Pancreas (tissue), 10 donors: ENCODE data around the gene MYO10. TPM values are rescaled to one million over a fixed set of nuclear protein-coding genes. Genes with fewer than 3 reads are reported as not detected.

Source experiments
- ATAC-seq, 4 donors: fragments of 200-7000 bp; cut with Tn5 transposase; one replicate each; pipeline versions ENCODE4 v1.8.0 to v1.9.1; 2020; ENCODE audit warnings: mild to moderate bottlenecking in 4 of 4, moderate library complexity in 4 of 4
- DNase-seq, 6 donors: peaks; one replicate each; pipeline ENCODE4 v3.0.0-alpha.2; 2020
- FAIRE-seq: peaks from 2 replicates; lab custom pipeline; 2012; peaks lifted over from hg19 to GRCh38; lab: Jason Lieb, UNC
- H3K27ac ChIP-seq, 4 donors: fragments of 200-600 bp; sonication (generic); 1 replicate in 3 of 4; 2 replicates in 1 of 4; pipeline versions ENCODE4 v1.5.0 to v1.8.0; 2020
- H3K27me3 ChIP-seq, 4 donors: fragments of 200-600 bp; one replicate each; pipeline ENCODE4 v1.8.0; 2021
- H3K36me3 ChIP-seq, 3 donors: fragments of 200-600 bp; sonication (generic) in 1 of 3; one replicate each; pipeline versions ENCODE4 v1.5.0 to v1.8.0; 2020 to 2021
- H3K4me1 ChIP-seq, 3 donors: fragments of 200-600 bp; one replicate each; pipeline ENCODE4 v1.8.0; 2021
- H3K4me3 ChIP-seq, 4 donors: fragments of 200-600 bp; sonication (generic) in 2 of 4; one replicate each; pipeline versions ENCODE4 v1.5.0 to v1.8.0; 2020 to 2021
- H3K9me3 ChIP-seq, 4 donors: fragments of 200-600 bp; one replicate each; pipeline ENCODE4 v1.8.0; 2021
- CTCF ChIP-seq, 4 donors: fragments of 200-600 bp; sonication (generic) in 3 of 4; IDR thresholded peaks; one replicate each; pipeline versions ENCODE4 v1.5.0 to v1.8.0; 2021; ENCODE audit warnings: antibody characterized with exemption in 4 of 4
- WGBS, 2 donors: extraction: QIAGEN DNeasy Blood & Tissue Kit; methylation state at CpG; one replicate each; pipeline ENCODE4 v1.1.7; 2013; 5-methylcytosine and 5-hydroxymethylcytosine counted together
- intact Hi-C, 3 donors: fragments of 100-400 bp; cut with DNase I; formaldehyde crosslinking; loops; one replicate each; pipeline versions ENCODE4 v1.11.1 to v1.14.2; 2022
- polyA plus RNA-seq, 2 donors: library from polyadenylated mRNA; stranded (reverse); fragments of 200-250 nt; gene quantifications; one replicate each; pipeline ENCODE4 v1.2.3, GENCODE V29; 2013
- total RNA-seq, 6 donors: library from RNA; stranded (reverse); fragmentation: NEBNext Ultra II Directional in 4 of 6; extraction: Animal tissue kit (Norgen Biotek cat#: 25700) in 4 of 6; gene quantifications; one replicate each; pipeline versions ENCODE4 v1.2.1 to v1.2.4, GENCODE V29; 2021 to 2023
- donor health status: healthy with polysubstance abuse.
- donor health status: DM: no; HTN: no; CAD: no; lungs with moderate emphysema.
- donor health status: DM: no; HTN: no; CAD: no.
- donor health status: control.
- donor health status: control.
- donor health status: Bipolar disorder and iron deficiency.
- donor health status: DM: yes; HTN: yes; CAD: no.
- donor health status: DM: no; HTN: no; CAD: no.
- donor health status: DM: no; HTN: no; CAD: no.
- donor health status: DM: yes; HTN: yes; CAD: no.

Gene MYO10
- total and polyA plus RNA-seq, 8 donors, result 11.5 to 47.3 (median 34.8) TPM

DNA sequence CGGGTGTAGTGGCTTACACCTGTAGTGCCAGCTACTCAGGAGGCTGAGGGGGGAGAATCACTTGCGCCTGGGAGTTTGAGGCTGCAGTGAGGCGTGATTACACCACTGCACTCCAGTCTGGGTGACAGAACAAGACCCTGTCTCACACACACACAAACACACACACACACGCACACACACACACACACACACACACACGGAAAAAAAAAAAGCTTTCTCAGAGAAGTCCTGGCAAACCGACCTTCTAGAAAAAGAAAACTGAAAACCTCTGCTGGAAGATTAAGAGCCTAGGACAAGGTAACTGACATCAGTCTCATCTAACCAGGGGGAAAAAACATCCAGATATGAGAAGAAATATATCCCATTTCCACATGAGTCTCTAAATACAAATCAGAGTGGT is 178.9 kb downstream of the MYO10 start:
- Histone ChIP-seq H3K4me3 (no peak overlapping the region), H3K9me3 (no peaks in the 10 kb centered on the region), H3K4me1 (no peaks in the 10 kb centered on the region), H3K27ac (no peak overlapping the region), H3K36me3 (peaks cover 0 to 61% (median 13%) of the 10 kb centered on the region in 3 donors), H3K27me3 (no peaks in the 10 kb centered on the region)
- TF ChIP-seq CTCF (IDR thresholded peaks at IDR 0.05), result no peak
- ATAC-seq (no peak), FAIRE-seq (no peak), DNase-seq (no peak)
- intact Hi-C loops, result no loop called here
- WGBS, 2 donors, result 61 to 79% methylated on average over 5 to 6 of the region's 6 CpGs

- FAIRE-seq, result no peak
- H3K36me3 ChIP-seq, result peaks cover 0 to 57% (median 11%) of the 10 kb centered on the region in 3 donors
- H3K9me3 ChIP-seq, result no peaks in the 10 kb centered on the region
- TF ChIP-seq CTCF (IDR thresholded peaks at IDR 0.05), result no peak
- H3K4me1 ChIP-seq, result no peaks in the 10 kb centered on the region
- intact Hi-C loops, result no loop called here
- H3K27ac ChIP-seq, result no peak overlapping the region
- H3K27me3 ChIP-seq, result no peaks in the 10 kb centered on the region
- no peak overlapping the region for H3K4me3 ChIP-seq
- no peak for ATAC-seq
- DNase-seq, result no peak
- 98 to 99% methylated on average over 7 of the region's 7 CpGs for WGBS, 2 donors
These were observed 179.4 kb downstream of the MYO10 start for GRCh38 chr5:16756692-16757091.

- H3K27me3 ChIP-seq, result no peaks in the 10 kb centered on the region
- H3K4me3 ChIP-seq, result no peak overlapping the region
- no peak overlapping the region for H3K27ac ChIP-seq
- no peaks in the 10 kb centered on the region for H3K9me3 ChIP-seq
- H3K36me3 ChIP-seq, result peaks cover 0 to 46% (median 3%) of the 10 kb centered on the region in 3 donors
- no peak for TF ChIP-seq CTCF (IDR thresholded peaks at IDR 0.05)
- intact Hi-C loops, result no loop called here
- no peak for ATAC-seq
- no peak for FAIRE-seq
- H3K4me1 ChIP-seq, result no peaks in the 10 kb centered on the region
- 88 to 93% methylated on average over 2 of the region's 2 CpGs for WGBS, 2 donors
- DNase-seq, result no peak
These were observed 180.4 kb downstream of the MYO10 start for GRCh38 chr5:16755641-16756040.

- WGBS, 2 donors, result 80 to 87% methylated on average over 3 of the region's 3 CpGs
- intact Hi-C loops, result no loop called here
- no peaks in the 10 kb centered on the region for H3K4me1 ChIP-seq
- H3K27me3 ChIP-seq, result no peaks in the 10 kb centered on the region
- FAIRE-seq, result no peak
- no peak overlapping the region for H3K4me3 ChIP-seq
- TF ChIP-seq CTCF (IDR thresholded peaks at IDR 0.05), result no peak
- DNase-seq, result no peak
- no peak for ATAC-seq
- H3K27ac ChIP-seq, result no peak overlapping the region
- H3K9me3 ChIP-seq, result no peaks in the 10 kb centered on the region
- H3K36me3 ChIP-seq, result peaks cover 0 to 41% (median 3%) of the 10 kb centered on the region in 3 donors
These were observed 181.5 kb downstream of the MYO10 start for GRCh38 chr5:16754601-16755000.

DNA sequence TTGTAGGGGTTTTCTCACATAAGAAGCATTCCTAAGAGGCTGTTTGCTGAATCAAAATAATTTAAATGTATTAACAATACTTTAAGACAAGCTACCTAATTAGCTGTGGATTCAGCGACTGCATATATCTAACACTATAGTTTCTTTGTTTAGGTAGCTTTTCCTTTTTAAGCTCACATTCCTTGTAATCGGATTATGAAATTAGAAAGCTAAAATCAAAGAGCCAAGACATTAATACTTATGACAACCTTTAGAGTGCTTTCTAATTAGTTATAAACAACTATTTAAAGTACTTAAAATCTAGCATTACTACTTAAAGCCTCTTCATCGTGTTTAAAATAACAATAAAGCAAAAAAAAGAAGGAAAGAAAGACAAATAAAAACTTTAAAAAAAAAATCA is 182.0 kb downstream of the MYO10 start:
- H3K36me3 ChIP-seq, result peaks cover 0 to 41% (median 3%) of the 10 kb centered on the region in 3 donors
- ATAC-seq (no peak), FAIRE-seq (no peak), DNase-seq (no peak)
- WGBS, 2 donors, result 88 to 90% methylated on average over 3 of the region's 3 CpGs
- no peak overlapping the region for H3K27ac ChIP-seq
- H3K9me3 ChIP-seq, result no peaks in the 10 kb centered on the region
- no peaks in the 10 kb centered on the region for H3K4me1 ChIP-seq
- no peaks in the 10 kb centered on the region for H3K27me3 ChIP-seq
- TF ChIP-seq CTCF (IDR thresholded peaks at IDR 0.05), result no peak
- intact Hi-C loops, result no loop called here
- H3K4me3 ChIP-seq, result no peak overlapping the region
